ENCODE results near the gene ZFP64.

The ZFP64 gene

GRCh38 chr20:52132337-52132736 is 59.2 kb downstream of the ZFP64 start:
- H3K4me3 ChIP-seq (ENCODE audit: low read length): no peak overlapping the region
- TF ChIP-seq EZH2phosphoT487 (IDR thresholded peaks at IDR 0.05; ENCODE audit: borderline replicate concordance, low read length): no peak
- TF ChIP-seq, protein P1, sequence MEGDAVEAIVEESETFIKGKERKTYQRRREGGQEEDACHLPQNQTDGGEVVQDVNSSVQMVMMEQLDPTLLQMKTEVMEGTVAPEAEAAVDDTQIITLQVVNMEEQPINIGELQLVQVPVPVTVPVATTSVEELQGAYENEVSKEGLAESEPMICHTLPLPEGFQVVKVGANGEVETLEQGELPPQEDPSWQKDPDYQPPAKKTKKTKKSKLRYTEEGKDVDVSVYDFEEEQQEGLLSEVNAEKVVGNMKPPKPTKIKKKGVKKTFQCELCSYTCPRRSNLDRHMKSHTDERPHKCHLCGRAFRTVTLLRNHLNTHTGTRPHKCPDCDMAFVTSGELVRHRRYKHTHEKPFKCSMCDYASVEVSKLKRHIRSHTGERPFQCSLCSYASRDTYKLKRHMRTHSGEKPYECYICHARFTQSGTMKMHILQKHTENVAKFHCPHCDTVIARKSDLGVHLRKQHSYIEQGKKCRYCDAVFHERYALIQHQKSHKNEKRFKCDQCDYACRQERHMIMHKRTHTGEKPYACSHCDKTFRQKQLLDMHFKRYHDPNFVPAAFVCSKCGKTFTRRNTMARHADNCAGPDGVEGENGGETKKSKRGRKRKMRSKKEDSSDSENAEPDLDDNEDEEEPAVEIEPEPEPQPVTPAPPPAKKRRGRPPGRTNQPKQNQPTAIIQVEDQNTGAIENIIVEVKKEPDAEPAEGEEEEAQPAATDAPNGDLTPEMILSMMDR (IDR thresholded peaks at IDR 0.05; ENCODE audit: low read depth, low read length, poor library complexity, severe bottlenecking): no peak

DNA sequence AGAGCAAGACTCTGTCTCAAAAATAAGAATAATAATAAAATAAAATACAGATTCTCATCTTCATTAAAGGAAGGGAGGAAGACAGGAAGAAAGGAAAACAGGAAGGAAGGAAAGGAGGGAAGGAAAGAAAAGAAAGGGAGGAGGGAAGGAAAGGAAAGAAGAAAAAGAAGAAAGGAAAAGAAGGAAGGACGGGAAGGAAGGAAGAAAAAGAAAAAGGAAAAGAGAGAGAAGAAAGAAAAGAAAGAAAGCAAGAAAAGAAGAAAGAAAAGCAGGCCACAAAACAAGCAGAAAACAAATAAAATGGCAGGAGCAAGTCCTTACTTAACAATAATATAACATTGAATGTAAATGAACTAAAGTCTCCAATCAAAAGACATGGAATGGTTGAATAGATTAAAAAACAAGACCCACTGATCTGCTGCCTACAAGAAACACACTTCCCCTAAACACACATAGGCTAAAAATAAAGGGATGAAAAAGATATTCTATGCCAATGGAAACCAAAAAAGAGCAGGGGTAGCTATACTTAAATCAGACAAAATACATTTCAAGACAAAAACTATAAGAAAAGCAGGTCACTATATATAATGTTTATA is 60.4 kb downstream of the ZFP64 start:
- H3K36me3 ChIP-seq (ENCODE audit: control insufficient read depth, low read length): no peaks in the 10 kb centered on the region
- no peaks in the 10 kb centered on the region for H4K20me1 ChIP-seq (ENCODE audit: control insufficient read depth, insufficient read depth, low read depth, low read length)
- H3K4me2 ChIP-seq (ENCODE audit: low read length): no peak overlapping the region
- H3K4me3 ChIP-seq (ENCODE audit: low read length): no peak overlapping the region
- no peaks in the 10 kb centered on the region for H3K79me2 ChIP-seq (ENCODE audit: control insufficient read depth, low read length)
- no peak overlapping the region for H3K27ac ChIP-seq (ENCODE audit: low read depth, low read length)
- no peaks in the 10 kb centered on the region for H3K4me1 ChIP-seq (ENCODE audit: control insufficient read depth, low read length)
- H3F3A ChIP-seq (ENCODE audit: control insufficient read depth, insufficient read depth): no peaks in the 10 kb centered on the region
- TF ChIP-seq, protein P1 (IDR thresholded peaks at IDR 0.05; ENCODE audit: low read depth, low read length, poor library complexity, severe bottlenecking): no peak
- no peak for TF ChIP-seq EZH2phosphoT487 (IDR thresholded peaks at IDR 0.05; ENCODE audit: borderline replicate concordance, low read length)
- no peaks in the 10 kb centered on the region for H3K9me2 ChIP-seq (replicated peaks; ENCODE audit: control insufficient read depth, low read length)
- H3K9me3 ChIP-seq (ENCODE audit: control insufficient read depth, insufficient read depth, low read length): no peaks in the 10 kb centered on the region
- H3K27me3 ChIP-seq (ENCODE audit: control insufficient read depth, low read length): no peaks in the 10 kb centered on the region

More at GRCh38 chr20:52132337-52132736, 59.2 kb downstream of the ZFP64 start:
- Histone ChIP-seq H3F3A (ENCODE audit: control insufficient read depth, insufficient read depth) (no peaks in the 10 kb centered on the region), H3K9me2 (replicated peaks; ENCODE audit: control insufficient read depth, low read length) (no peaks in the 10 kb centered on the region), H3K27me3 (ENCODE audit: control insufficient read depth, low read length) (no peaks in the 10 kb centered on the region), H3K36me3 (ENCODE audit: control insufficient read depth, low read length) (no peaks in the 10 kb centered on the region), H3K27ac (ENCODE audit: low read depth, low read length) (no peak overlapping the region), H4K20me1 (ENCODE audit: control insufficient read depth, insufficient read depth, low read depth, low read length) (no peaks in the 10 kb centered on the region), H3K9me3 (ENCODE audit: control insufficient read depth, insufficient read depth, low read length) (no peaks in the 10 kb centered on the region), H3K4me2 (ENCODE audit: low read length) (no peak overlapping the region), H3K4me1 (ENCODE audit: control insufficient read depth, low read length) (no peaks in the 10 kb centered on the region), H3K79me2 (ENCODE audit: control insufficient read depth, low read length) (no peaks in the 10 kb centered on the region)

DNA sequence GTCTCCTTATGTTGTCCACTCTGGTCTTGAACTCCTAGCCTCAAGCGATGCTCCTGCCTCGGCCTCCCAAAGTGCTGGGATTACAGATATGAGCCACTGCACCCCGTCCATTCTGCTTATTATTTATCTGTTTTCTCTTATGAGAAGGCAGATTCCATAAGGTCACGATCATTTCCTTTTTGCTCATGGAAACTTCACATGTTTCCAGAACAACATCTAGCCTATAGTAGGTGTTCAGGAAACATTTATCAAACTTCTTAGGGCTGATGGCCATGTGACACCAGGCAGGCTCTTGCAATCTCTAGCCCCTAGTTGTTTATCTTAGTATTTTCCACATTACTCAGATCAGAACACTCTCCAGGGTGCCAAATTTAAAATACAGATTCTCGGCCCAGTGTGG is 61.2 kb downstream of the ZFP64 start:
- Histone ChIP-seq H3K27me3 (ENCODE audit: control insufficient read depth, low read length) (no peaks in the 10 kb centered on the region), H3K27ac (ENCODE audit: low read depth, low read length) (no peak overlapping the region), H3K36me3 (ENCODE audit: control insufficient read depth, low read length) (no peaks in the 10 kb centered on the region), H3K79me2 (ENCODE audit: control insufficient read depth, low read length) (no peaks in the 10 kb centered on the region), H3K4me1 (ENCODE audit: control insufficient read depth, low read length) (no peaks in the 10 kb centered on the region), H3K9me2 (replicated peaks; ENCODE audit: control insufficient read depth, low read length) (no peaks in the 10 kb centered on the region), H3K4me3 (ENCODE audit: low read length) (no peak overlapping the region), H4K20me1 (ENCODE audit: control insufficient read depth, insufficient read depth, low read depth, low read length) (no peaks in the 10 kb centered on the region), H3F3A (ENCODE audit: control insufficient read depth, insufficient read depth) (no peaks in the 10 kb centered on the region), H3K4me2 (ENCODE audit: low read length) (no peak overlapping the region), H3K9me3 (ENCODE audit: control insufficient read depth, insufficient read depth, low read length) (no peaks in the 10 kb centered on the region)
- no peak for TF ChIP-seq EZH2phosphoT487 (IDR thresholded peaks at IDR 0.05; ENCODE audit: borderline replicate concordance, low read length)
- TF ChIP-seq, protein P1 (IDR thresholded peaks at IDR 0.05; ENCODE audit: low read depth, low read length, poor library complexity, severe bottlenecking): no peak
